T follicular helper cell (primary cell): ENCODE results near the gene DMD.
"Not testable (repeated sequence)": the region's sequence is repeated elsewhere in the genome, so short reads cannot be mapped to it uniquely, and the experiment has no call there.

Experiments used
- DNase-seq: peaks from one replicate; pipeline ENCODE4 v3.0.0-alpha.2; 2020; ENCODE audit warnings: low read depth

DMD gene

DNA sequence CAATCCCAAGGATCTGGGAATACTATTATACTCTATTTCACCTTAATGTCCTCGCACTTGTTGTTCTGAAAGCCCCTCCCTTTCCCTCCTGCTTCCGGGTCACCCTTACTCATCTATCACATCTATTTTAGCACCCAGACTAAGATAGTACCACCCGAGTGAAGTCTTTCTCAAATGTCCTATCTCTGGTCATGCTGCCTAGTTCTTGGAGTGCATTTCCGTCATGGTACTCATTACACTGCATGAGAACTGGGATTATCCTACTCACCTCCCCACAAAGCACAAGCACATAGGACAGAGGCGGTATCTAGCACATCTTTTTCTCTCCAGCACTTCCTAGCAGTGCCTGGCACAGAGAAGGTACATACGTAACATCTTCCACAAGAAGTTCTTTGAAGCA lies 1195.2 kb downstream of the DMD start:
- no peak for DNase-seq

DNA sequence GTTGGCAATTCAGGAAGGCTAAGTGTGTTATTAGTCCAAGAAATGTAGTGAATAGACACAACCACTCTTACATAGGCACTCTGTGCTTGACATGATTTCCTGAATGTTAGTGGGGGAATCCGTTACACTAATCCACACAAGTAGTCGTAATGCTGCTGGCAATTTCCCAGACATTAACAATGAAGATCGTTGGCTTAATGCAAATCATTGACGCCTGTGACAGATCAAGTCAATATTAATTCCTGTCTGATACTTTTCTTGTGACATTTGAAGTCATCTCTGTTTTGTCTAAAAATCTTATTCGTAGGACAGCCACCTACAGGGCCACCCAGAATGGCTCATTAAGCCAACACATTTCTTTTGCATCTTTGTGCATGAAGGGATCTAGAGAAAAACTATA lies 1200.4 kb downstream of the DMD start:
- DNase-seq: no peak

GRCh38 chrX:32010212-32010611 lies 1201.1 kb downstream of the DMD start:
- no peak for DNase-seq

DNA sequence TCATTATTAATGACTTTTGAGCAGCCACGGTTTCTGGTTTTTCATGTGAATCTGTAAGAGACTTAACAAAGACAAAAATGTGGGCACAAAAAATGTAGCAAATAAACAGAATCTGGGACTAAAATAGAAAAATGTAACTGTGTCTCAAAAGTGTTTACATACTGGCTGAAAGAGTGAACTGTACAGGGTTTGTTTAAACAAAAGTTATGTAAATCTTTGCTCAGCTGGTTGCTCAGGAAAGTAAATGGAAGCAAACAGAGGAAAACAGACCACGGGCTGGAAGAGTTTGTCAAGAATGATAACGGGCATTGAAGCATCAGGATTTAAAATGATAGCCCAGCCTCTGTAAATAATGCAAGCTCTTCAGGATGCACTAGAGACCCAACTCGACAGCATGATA lies 1217.7 kb downstream of the DMD start:
- no peak for DNase-seq

GRCh38 chrX:31988975-31989374 lies 1222.4 kb downstream of the DMD start:
- DNase-seq: no peak

GRCh38 chrX:31981546-31982062 lies 1229.7 kb downstream of the DMD start:
- no peak for DNase-seq

- no peak for DNase-seq
Observed at GRCh38 chrX:31969714-31970113, 1241.6 kb downstream of the DMD start.

DNA sequence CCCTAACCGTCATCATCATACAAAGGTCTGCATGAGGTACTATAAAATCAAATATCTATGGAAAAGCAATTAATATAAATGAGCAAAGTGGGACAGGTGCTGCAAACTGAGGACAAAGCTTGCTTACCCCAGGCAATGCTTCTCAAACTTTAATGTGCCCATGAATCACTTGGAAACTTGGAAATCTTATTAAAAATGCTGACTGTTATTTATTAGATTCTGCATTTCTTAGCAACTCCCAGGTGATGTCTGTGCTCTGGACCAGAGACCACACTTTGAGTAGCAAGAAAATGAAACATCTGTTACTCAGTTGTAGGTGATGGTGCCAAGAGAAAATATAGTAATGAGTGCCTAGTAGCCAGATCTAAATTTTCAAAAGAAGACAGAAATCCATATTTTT lies 1249.1 kb downstream of the DMD start:
- DNase-seq: no peak

- DNase-seq: no peak
Observed at GRCh38 chrX:31934842-31935370, 1276.4 kb downstream of the DMD start.

DNA sequence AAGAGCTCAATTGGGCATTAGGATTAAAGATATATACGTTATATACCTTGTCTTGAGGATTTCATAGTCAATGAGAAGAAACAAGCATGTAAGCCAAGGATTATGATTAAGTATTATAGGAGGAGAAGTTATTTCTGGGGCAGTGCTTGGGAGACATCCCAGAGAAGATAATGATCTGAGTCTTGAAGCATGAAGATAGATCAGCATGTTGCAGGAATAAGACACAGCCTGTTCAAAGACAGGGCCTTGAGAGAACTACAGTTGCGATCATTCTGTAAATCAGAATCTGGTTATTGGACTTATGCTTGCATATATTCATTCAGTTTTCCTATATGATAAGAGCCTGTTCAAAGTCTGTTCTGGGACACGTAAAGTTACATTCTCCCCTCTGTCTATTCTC lies 1277.3 kb downstream of the DMD start:
- DNase-seq: no peak

GRCh38 chrX:31932769-31933168 lies 1278.6 kb downstream of the DMD start:
- no peak for DNase-seq

GRCh38 chrX:31932320-31932719 lies 1279.0 kb downstream of the DMD start:
- not testable (repeated sequence) for DNase-seq

- no peak for DNase-seq
Observed at GRCh38 chrX:31931225-31931624, 1280.1 kb downstream of the DMD start.

GRCh38 chrX:31929366-31929765 lies 1282.0 kb downstream of the DMD start:
- DNase-seq: no peak

- no peak for DNase-seq
Observed at GRCh38 chrX:31921236-31921635, 1290.1 kb downstream of the DMD start.

DNA sequence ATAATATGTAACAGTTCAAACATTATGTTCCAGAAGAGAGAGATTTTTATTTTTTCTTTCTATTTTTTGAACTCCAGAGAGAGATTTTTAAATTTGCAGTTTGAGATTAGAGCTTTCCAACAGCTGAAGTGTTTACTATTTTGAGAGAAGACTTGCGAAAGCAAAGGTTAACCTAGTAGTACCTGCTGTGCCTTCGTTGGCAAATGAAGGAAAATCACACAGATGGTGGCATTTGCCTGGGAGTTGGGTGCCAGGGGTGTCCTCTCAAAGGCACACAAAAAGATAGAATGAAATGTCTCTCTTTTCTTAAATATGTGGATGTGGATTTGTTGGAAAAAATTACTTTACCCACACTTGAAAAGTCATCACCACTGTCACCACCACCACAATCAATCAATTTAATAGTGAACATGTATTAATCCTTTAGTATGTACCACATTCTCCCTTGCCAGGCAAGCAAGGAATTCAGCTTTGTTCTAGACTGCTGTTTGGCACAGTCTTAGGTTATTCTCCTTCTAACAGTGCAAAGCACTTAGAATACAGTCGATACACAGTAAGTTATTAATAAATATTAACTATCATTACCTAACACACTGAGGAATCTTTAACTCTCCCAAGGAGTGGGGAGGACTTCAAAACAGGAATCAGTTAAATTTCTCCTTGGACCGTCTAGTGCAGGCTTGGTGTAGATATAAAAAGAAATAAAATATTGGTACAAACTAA lies 1301.3 kb downstream of the DMD start:
- no peak for DNase-seq

- no peak for DNase-seq
Observed at GRCh38 chrX:31894152-31894551, 1317.2 kb downstream of the DMD start.

GRCh38 chrX:31893525-31893924 lies 1317.8 kb downstream of the DMD start:
- DNase-seq: no peak

DNA sequence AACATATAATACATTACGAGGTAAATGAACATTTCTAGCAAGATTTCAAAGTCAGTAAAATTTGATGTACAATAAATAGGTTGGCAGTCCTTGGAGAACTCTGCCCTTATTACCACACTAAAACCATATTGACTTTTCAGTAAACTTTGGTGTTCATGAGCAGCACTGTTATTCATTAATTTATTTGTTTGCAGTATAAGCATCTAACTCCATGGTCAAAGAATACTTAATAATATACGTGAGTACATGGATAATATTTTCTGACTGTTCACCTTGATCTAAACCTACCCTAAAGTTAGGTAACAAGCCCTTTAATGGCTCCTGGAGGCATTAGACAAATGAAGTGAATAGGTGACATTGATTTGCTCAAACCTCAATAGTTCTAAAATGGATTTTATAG lies 1322.3 kb downstream of the DMD start:
- DNase-seq: no peak

DNA sequence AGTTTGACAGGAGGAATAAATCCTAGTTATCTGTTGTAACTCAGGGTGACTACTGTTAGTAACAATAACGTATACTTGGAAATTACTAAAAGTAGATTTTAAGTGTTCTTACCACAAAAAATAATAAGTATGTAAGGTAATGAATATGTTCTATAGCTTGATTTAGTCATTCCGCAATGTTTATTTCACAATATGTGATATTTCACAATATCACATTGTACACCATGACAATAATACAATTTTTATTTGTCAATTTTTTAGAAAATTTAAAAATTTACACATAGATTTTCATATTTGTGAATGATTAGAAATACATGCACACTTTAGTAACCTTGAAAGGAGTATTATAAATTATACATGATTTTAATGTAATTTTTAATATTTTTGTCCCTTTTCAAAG lies 1326.8 kb downstream of the DMD start:
- DNase-seq: no peak

DNA sequence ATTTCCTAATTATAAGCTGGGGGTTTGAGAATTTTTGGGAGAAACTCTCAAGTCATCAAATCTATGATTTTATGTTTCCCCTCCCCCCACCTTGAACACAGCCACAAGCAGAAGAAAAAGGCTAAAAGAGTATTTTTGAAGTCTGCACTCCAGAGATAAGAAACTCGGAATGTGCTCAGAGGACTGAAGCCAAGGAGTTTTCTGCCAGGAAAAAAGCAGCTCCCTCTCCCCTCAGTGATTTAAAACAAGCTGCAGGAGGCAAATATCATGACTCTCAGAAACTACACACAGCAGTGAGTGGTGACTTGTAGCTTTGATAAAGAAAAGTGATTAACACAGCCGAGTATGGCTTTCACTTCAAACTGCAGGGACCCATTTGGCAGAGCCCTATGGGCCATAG lies 1339.3 kb downstream of the DMD start:
- no peak for DNase-seq

GRCh38 chrX:31870267-31870666 lies 1341.1 kb downstream of the DMD start:
- DNase-seq: no peak

- DNase-seq: no peak
Observed at GRCh38 chrX:31860686-31861085, 1350.7 kb downstream of the DMD start.

GRCh38 chrX:31858915-31859314 lies 1352.4 kb downstream of the DMD start:
- no peak for DNase-seq
